Naive thymus-derived CD8-positive, alpha-beta T cell (primary cell): ENCODE data around the gene AIP. TPM values are rescaled to one million over a fixed set of nuclear protein-coding genes. Genes with fewer than 3 reads are reported as not detected.

Source experiments
- ATAC-seq, 2 donors: fragments of 150-1000 bp; cut with Tn5 transposase in 1 of 2; sonication (Bioruptor Pico), chemical (Tn5 transposase) in 1 of 2; 1 replicate in 1 of 2; 2 replicates in 1 of 2; pipeline ENCODE4 v1.10.0; 2021; ENCODE audit warnings: mild to moderate bottlenecking in 2 of 2, moderate library complexity in 2 of 2
- POLR2A ChIA-PET: fragments of 350-600 bp; sonication (Branson Sonifier 250); formaldehyde crosslinking; loops from one replicate; lab custom pipeline; 2021; ENCODE audit warnings: antibody characterized with exemption; lab: Charles Lee
- DNase-seq, 10 donors: peaks; one replicate each; pipeline versions ENCODE4 v3.0.0 to v3.0.0-alpha.2; 2020 to 2022
- H3K27ac Mint-ChIP-seq, 10 donors: one replicate each; pipeline ENCODE4 v1.8.0; 2020 to 2022; ENCODE audit warnings: mild to moderate bottlenecking in 10 of 10, mixed read lengths in 10 of 10, moderate library complexity in 4 of 10, inconsistent platforms in 1 of 10
- H3K27me3 Mint-ChIP-seq, 5 donors: one replicate each; pipeline ENCODE4 v1.8.0; 2021 to 2022; ENCODE audit warnings: mixed read lengths in 5 of 5
- H3K36me3 Mint-ChIP-seq, 3 donors: one replicate each; pipeline ENCODE4 v1.8.0; 2020 to 2022; ENCODE audit warnings: mixed read lengths in 3 of 3, mild to moderate bottlenecking in 2 of 3, inconsistent platforms in 1 of 3
- H3K4me1 Mint-ChIP-seq, 4 donors: one replicate each; pipeline ENCODE4 v1.8.0; 2021 to 2022; ENCODE audit warnings: mixed read lengths in 4 of 4
- H3K4me3 Mint-ChIP-seq, 10 donors: one replicate each; pipeline ENCODE4 v1.8.0; 2020 to 2022; ENCODE audit warnings: mild to moderate bottlenecking in 10 of 10, mixed read lengths in 10 of 10, moderate library complexity in 6 of 10, inconsistent platforms in 1 of 10
- H3K9me3 Mint-ChIP-seq, 9 donors: one replicate each; pipeline ENCODE4 v1.8.0; 2020 to 2022; ENCODE audit warnings: mixed read lengths in 9 of 9, mild to moderate bottlenecking in 3 of 9, inconsistent platforms in 1 of 9, moderate library complexity in 1 of 9
- polyA plus RNA-seq, 3 donors: library from polyadenylated mRNA; unstranded; fragments of 300-500 nt; fragmentation: Illumina TruSeq; gene quantifications; one replicate each; pipeline ENCODE4 v1.2.3, GENCODE V29; 2021
- total RNA-seq, 8 experiments: library from RNA in 2 of 8; stranded (reverse) in 2 of 8; gene quantifications; one replicate each; pipeline ENCODE4 v1.2.3 and lab custom pipeline; 2021 to 2026

Gene AIP
- total RNA-seq (100 to 1,000 TPM; 136 to 141 TPM), polyA plus RNA-seq (100 to 1,000 TPM; 146 to 169 (median 146) TPM), total RNA-seq (lab: John Stamatoyannopoulos, UW) (72.4 to 113 (median 103) reads per million in 6 experiments)

GRCh38 chr11:67482827-67483798 is at the start of gene AIP:
AIP (plus strand) TSS chr11:67483026; CDS start chr11:67483159, 133 bp downstream.
- DNase-seq (peak; percentile 90 to 99 (median 97)), ATAC-seq (peak; percentile 75 to 78)
- POLR2A ChIA-PET, result interaction anchor here (0.7 to 9.3 kb wide), 30 partner anchors 9 to 242 kb away, joined by 3 to 176 read pairs (median 10); partner anchors contain the start of genes ANKRD13D, CARNS1, CDK2AP2 and PITPNM1
- H3K27me3 Mint-ChIP-seq, result no peaks in the 10 kb centered on the region
- peaks cover 0 to 18% (median 6%) of the 10 kb centered on the region in 3 donors for H3K36me3 Mint-ChIP-seq
- no peaks in the 10 kb centered on the region for H3K9me3 Mint-ChIP-seq
- H3K27ac Mint-ChIP-seq, result peak within 1 kb of the TSS; percentile 96 to 100 (median 99)
- peaks cover 29 to 56% (median 53%) of the 10 kb centered on the region in 4 donors for H3K4me1 Mint-ChIP-seq
- peak within 1 kb of the TSS; percentile 86 to 100 (median 98) for H3K4me3 Mint-ChIP-seq

- POLR2A ChIA-PET, result interaction anchor here (1.0 to 31.8 kb wide), 9 partner anchors 14 to 72 kb away, joined by 3 to 2390 read pairs (median 8); partner anchors contain the start of genes AIP, CABP4, CARNS1 and CORO1B
- peaks cover 20 to 77% (median 59%) of the 10 kb centered on the region in 4 donors for H3K4me1 Mint-ChIP-seq
- no peaks in the 10 kb centered on the region for H3K9me3 Mint-ChIP-seq
- peaks cover 0 to 38% (median 4%) of the 10 kb centered on the region in 3 donors for H3K36me3 Mint-ChIP-seq
- ATAC-seq (no peak), DNase-seq (peak in 2 of 10 donors; percentile 33 to 52)
- peak overlapping the region; percentile 82 to 97 (median 86) for H3K27ac Mint-ChIP-seq
- no peaks in the 10 kb centered on the region for H3K27me3 Mint-ChIP-seq
- H3K4me3 Mint-ChIP-seq, result peak overlapping the region; percentile 41 to 100 (median 76)
Measured at GRCh38 chr11:67433536-67434394, 49.1 kb upstream of the AIP start.

- Mint-ChIP-seq H3K27ac (peak overlapping the region; percentile 81 to 97 (median 86)), H3K9me3 (no peaks in the 10 kb centered on the region), H3K4me3 (peak overlapping the region; percentile 41 to 100 (median 76)), H3K4me1 (peaks cover 23 to 77% (median 62%) of the 10 kb centered on the region in 4 donors), H3K27me3 (no peaks in the 10 kb centered on the region), H3K36me3 (peaks cover 0 to 38% (median 4%) of the 10 kb centered on the region in 3 donors)
- peak in 1 of 2 donors; percentile 5 for ATAC-seq
- peak in 3 of 10 donors; percentile 35 to 51 (median 41) for DNase-seq
- POLR2A ChIA-PET, result interaction anchor here (1.0 to 31.8 kb wide), 7 partner anchors 14 to 68 kb away, joined by 3 to 2390 read pairs (median 126); partner anchors contain the start of genes AIP, CABP4, CARNS1 and CORO1B
Measured at GRCh38 chr11:67434395-67434881, 48.4 kb upstream of the AIP start.

GRCh38 chr11:67435031-67435726 is 47.6 kb upstream of the AIP start:
- Mint-ChIP-seq H3K27ac (peak overlapping the region; percentile 83 to 97 (median 93)), H3K27me3 (no peaks in the 10 kb centered on the region), H3K9me3 (no peaks in the 10 kb centered on the region), H3K4me1 (peaks cover 29 to 78% (median 68%) of the 10 kb centered on the region in 4 donors), H3K4me3 (peak overlapping the region; percentile 78 to 100 (median 96)), H3K36me3 (peaks cover 0 to 34% (median 4%) of the 10 kb centered on the region in 3 donors)
- POLR2A ChIA-PET, result interaction anchor here (1.0 to 31.8 kb wide), 7 partner anchors 15 to 70 kb away, joined by 3 to 2390 read pairs (median 126); partner anchors contain the start of genes AIP, CABP4, CARNS1 and CORO1B
- DNase-seq (peak in 3 of 10 donors; percentile 25 to 44 (median 35)), ATAC-seq (no peak)

- peak overlapping the region; percentile 83 to 97 (median 96) for H3K27ac Mint-ChIP-seq
- peaks cover 0 to 33% (median 4%) of the 10 kb centered on the region in 3 donors for H3K36me3 Mint-ChIP-seq
- H3K27me3 Mint-ChIP-seq, result no peaks in the 10 kb centered on the region
- H3K9me3 Mint-ChIP-seq, result no peaks in the 10 kb centered on the region
- peaks cover 34 to 80% (median 73%) of the 10 kb centered on the region in 4 donors for H3K4me1 Mint-ChIP-seq
- ATAC-seq, result no peak
- POLR2A ChIA-PET, result interaction anchor here (1.3 to 31.8 kb wide), 13 partner anchors 16 to 158 kb away, joined by 3 to 2390 read pairs (median 17); partner anchors contain the start of genes AIP, CABP4, CARNS1 and CDK2AP2
- peak overlapping the region; percentile 93 to 100 (median 96) for H3K4me3 Mint-ChIP-seq
- DNase-seq, result peak in 4 of 10 donors; percentile 21 to 36 (median 28)
Measured at GRCh38 chr11:67435727-67436458, 46.9 kb upstream of the AIP start.

GRCh38 chr11:67436459-67437081 is 46.3 kb upstream of the AIP start:
- H3K27me3 Mint-ChIP-seq, result no peaks in the 10 kb centered on the region
- peak overlapping the region in 9 of 10 donors; percentile 91 to 97 (median 96) for H3K27ac Mint-ChIP-seq
- H3K4me1 Mint-ChIP-seq, result peaks cover 38 to 81% (median 75%) of the 10 kb centered on the region in 4 donors
- ATAC-seq (peak; percentile 6 to 21), DNase-seq (peak in 8 of 10 donors; percentile 48 to 80 (median 62))
- no peaks in the 10 kb centered on the region for H3K9me3 Mint-ChIP-seq
- peak overlapping the region; percentile 93 to 100 (median 96) for H3K4me3 Mint-ChIP-seq
- peaks cover 0 to 30% (median 4%) of the 10 kb centered on the region in 3 donors for H3K36me3 Mint-ChIP-seq
- POLR2A ChIA-PET, result interaction anchor here (1.0 to 31.8 kb wide), 18 partner anchors 16 to 169 kb away, joined by 3 to 2390 read pairs (median 9); partner anchors contain the start of genes AIP, CABP4, CARNS1 and CDK2AP2

- DNase-seq (peak; percentile 67 to 92 (median 78)), ATAC-seq (peak; percentile 41 to 64)
- POLR2A ChIA-PET, result interaction anchor here (1.0 to 31.8 kb wide), 19 partner anchors 17 to 169 kb away, joined by 3 to 2390 read pairs (median 8); partner anchors contain the start of genes AIP, CABP4, CARNS1 and CDK2AP2
- Mint-ChIP-seq H3K36me3 (peaks cover 0 to 24% (median 4%) of the 10 kb centered on the region in 3 donors), H3K27ac (peak within 1 kb of the TSS; percentile 91 to 97 (median 96)), H3K9me3 (no peaks in the 10 kb centered on the region), H3K4me1 (peaks cover 35 to 81% (median 74%) of the 10 kb centered on the region in 4 donors), H3K4me3 (peak within 1 kb of the TSS; percentile 93 to 100 (median 96)), H3K27me3 (no peaks in the 10 kb centered on the region)
Measured at GRCh38 chr11:67437082-67437808, 45.6 kb upstream of the AIP start, which contains the start of gene PTPRCAP. PTPRCAP (minus strand) TSS chr11:67437682; CDS start chr11:67437619, 63 bp downstream.

- no peaks in the 10 kb centered on the region for H3K9me3 Mint-ChIP-seq
- peaks cover 0 to 22% (median 4%) of the 10 kb centered on the region in 3 donors for H3K36me3 Mint-ChIP-seq
- POLR2A ChIA-PET, result interaction anchor here (1.0 to 31.8 kb wide), 17 partner anchors 18 to 170 kb away, joined by 3 to 2390 read pairs (median 10); partner anchors contain the start of genes AIP, CABP4, CARNS1 and CDK2AP2
- H3K27ac Mint-ChIP-seq, result peak overlapping the region; percentile 87 to 97 (median 94)
- peaks cover 35 to 84% (median 73%) of the 10 kb centered on the region in 4 donors for H3K4me1 Mint-ChIP-seq
- ATAC-seq (no peak), DNase-seq (no peak)
- peak overlapping the region; percentile 93 to 100 (median 96) for H3K4me3 Mint-ChIP-seq
- H3K27me3 Mint-ChIP-seq, result no peaks in the 10 kb centered on the region
Measured at GRCh38 chr11:67437809-67438157, 45.0 kb upstream of the AIP start.
